Activated naive CD8-positive, alpha-beta T cell treated with anti-CD3 and anti-CD28 coated beads, Interleukin-2, amount 10 ng/mL, durations not matched to agents 7 days and 5 days (primary cell): Measurements from ENCODE around the gene GPR42. TPM values are rescaled to one million over a fixed set of nuclear protein-coding genes. Genes with fewer than 3 reads are reported as not detected.

Source experiments
- ATAC-seq: fragments of 150-1000 bp; cut with Tn5 transposase; one replicate; pipeline ENCODE4 v1.10.0; 2021; ENCODE audit warnings: low read depth, moderate library complexity
- POLR2A ChIA-PET: fragments of 350-600 bp; sonication (Branson Sonifier 250); formaldehyde crosslinking; loops from one replicate; lab custom pipeline; 2021; ENCODE audit warnings: antibody characterized with exemption; lab: Charles Lee
- DNase-seq: peaks from one replicate; pipeline ENCODE4 v3.0.0; 2021
- H3K27ac Mint-ChIP-seq: one replicate; pipeline ENCODE4 v1.8.0; 2022; ENCODE audit warnings: mild to moderate bottlenecking, mixed read lengths
- H3K27me3 Mint-ChIP-seq: one replicate; pipeline ENCODE4 v1.8.0; 2022; ENCODE audit warnings: mild to moderate bottlenecking, moderate library complexity, mixed read lengths
- H3K36me3 Mint-ChIP-seq: one replicate; pipeline ENCODE4 v1.8.0; 2021; ENCODE audit warnings: mild to moderate bottlenecking, mixed read lengths
- H3K4me1 Mint-ChIP-seq: one replicate; pipeline ENCODE4 v1.8.0; 2021; ENCODE audit warnings: mixed read lengths
- H3K4me3 Mint-ChIP-seq: one replicate; pipeline ENCODE4 v1.8.0; 2022; ENCODE audit warnings: mild to moderate bottlenecking, moderate library complexity, mixed read lengths
- H3K9me3 Mint-ChIP-seq: one replicate; pipeline ENCODE4 v1.8.0; 2021; ENCODE audit warnings: mixed read lengths
- total RNA-seq, 2 experiments: library from RNA; stranded (reverse); gene quantifications; one replicate each; pipeline ENCODE4 v1.2.3, GENCODE V29; 2021

Gene GPR42
- total RNA-seq, 2 experiments from 2014 or later, result not detected

DNA sequence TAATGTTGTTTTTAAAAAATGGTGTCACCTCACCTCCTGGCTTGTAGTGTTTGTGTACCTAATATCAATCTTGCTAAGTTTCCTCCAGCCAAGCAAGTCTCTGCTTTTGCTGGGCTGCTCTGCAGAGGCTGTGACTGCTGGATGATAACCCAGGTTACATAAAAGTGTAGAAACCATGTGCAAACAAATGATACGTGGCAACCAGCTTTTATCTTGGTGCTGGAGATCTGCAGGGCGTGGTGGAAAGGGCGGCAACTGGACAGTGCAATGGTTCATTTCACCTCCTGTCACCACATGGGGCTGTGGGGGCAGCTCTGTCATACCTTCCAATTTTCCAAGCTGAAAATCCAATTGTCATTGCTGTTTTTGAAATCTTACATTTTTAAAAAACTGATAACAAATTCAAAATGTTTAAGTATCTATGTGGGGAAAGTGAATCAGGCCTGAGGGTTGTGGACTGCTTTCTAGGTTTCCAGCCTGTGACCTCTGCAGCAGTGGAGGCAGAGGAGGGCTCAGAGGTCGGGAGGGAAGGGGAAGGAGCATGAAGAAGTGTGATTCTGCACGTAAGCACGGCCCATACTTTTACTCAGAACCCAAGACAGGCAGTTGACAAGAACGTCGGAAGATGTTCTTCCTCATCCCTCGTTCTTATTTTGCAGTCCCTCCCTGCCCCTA is 9.7 kb downstream of the GPR42 start:
- ATAC-seq, result no peak
- H3K9me3 Mint-ChIP-seq, result peaks cover 3% of the 10 kb centered on the region
- H3K4me1 Mint-ChIP-seq, result no peaks in the 10 kb centered on the region
- H3K4me3 Mint-ChIP-seq, result no peak overlapping the region
- no peak for DNase-seq
- POLR2A ChIA-PET, result no interaction called here
- H3K27me3 Mint-ChIP-seq, result peaks cover 31% of the 10 kb centered on the region
- H3K36me3 Mint-ChIP-seq, result peaks cover 2% of the 10 kb centered on the region
- H3K27ac Mint-ChIP-seq, result no peak overlapping the region

DNA sequence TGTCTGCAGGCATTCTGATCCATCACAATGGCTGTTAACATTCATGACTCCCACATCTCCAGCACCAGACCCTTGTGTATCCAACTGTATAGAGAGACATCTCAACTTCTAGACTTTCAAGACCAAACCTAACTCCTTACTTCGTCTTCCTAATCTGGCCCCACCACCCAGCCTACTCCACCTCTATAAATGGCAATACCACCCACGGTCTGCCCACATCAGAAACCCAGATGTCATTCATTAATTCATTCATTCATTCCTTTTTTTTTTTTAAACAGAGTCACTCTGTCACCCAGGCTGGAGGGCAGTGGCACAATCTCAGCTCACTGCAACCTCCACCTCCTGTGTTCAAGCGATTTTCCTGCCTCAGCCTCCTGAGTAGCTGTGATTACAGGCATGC is 10.4 kb downstream of the GPR42 start:
- ATAC-seq, result no peak
- peaks cover 4% of the 10 kb centered on the region for H3K9me3 Mint-ChIP-seq
- H3K4me3 Mint-ChIP-seq, result no peak overlapping the region
- no peak for DNase-seq
- POLR2A ChIA-PET, result no interaction called here
- H3K27ac Mint-ChIP-seq, result no peak overlapping the region
- peaks cover 31% of the 10 kb centered on the region for H3K27me3 Mint-ChIP-seq
- H3K4me1 Mint-ChIP-seq, result no peaks in the 10 kb centered on the region
- peaks cover 2% of the 10 kb centered on the region for H3K36me3 Mint-ChIP-seq

- Mint-ChIP-seq H3K9me3 (peaks cover 6% of the 10 kb centered on the region), H3K27ac (no peak overlapping the region), H3K27me3 (peaks cover 31% of the 10 kb centered on the region), H3K4me3 (no peak overlapping the region), H3K4me1 (no peaks in the 10 kb centered on the region), H3K36me3 (peaks cover 4% of the 10 kb centered on the region)
- no peak for DNase-seq
- POLR2A ChIA-PET, result no interaction called here
- ATAC-seq, result no peak
Observed at GRCh38 chr19:35381926-35382325, 11.1 kb downstream of the GPR42 start.

DNA sequence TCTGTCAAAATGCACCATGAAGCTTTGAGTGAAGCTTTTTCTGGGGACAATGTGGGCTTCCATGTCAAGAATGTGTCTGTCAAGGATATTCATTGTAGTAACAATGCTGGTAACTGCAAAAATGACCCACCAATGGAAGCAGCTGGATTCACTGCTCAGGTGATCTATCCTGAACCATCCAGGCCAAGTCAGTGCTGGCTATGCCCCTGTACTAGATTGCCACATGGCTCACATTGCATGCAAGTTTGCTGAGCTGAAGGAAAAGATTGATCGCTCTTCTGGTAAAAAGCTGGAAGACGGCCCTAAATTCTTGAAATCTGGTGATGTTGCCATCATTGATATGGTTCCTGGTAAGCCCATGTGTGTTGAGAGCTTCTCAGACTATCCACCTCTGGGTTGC is 12.7 kb downstream of the GPR42 start:
- Mint-ChIP-seq H3K4me3 (no peak overlapping the region), H3K27me3 (peaks cover 27% of the 10 kb centered on the region), H3K9me3 (peaks cover 6% of the 10 kb centered on the region), H3K36me3 (peaks cover 4% of the 10 kb centered on the region), H3K4me1 (no peaks in the 10 kb centered on the region), H3K27ac (no peak overlapping the region)
- DNase-seq (no peak), ATAC-seq (no peak)
- POLR2A ChIA-PET, result no interaction called here

GRCh38 chr19:35388277-35389054 is 17.6 kb downstream of the GPR42 start:
- Mint-ChIP-seq H3K4me1 (no peaks in the 10 kb centered on the region), H3K4me3 (no peak overlapping the region), H3K27ac (peak overlapping the region; percentile 15), H3K36me3 (peaks cover 5% of the 10 kb centered on the region), H3K27me3 (peaks cover 9% of the 10 kb centered on the region), H3K9me3 (peaks cover 4% of the 10 kb centered on the region)
- POLR2A ChIA-PET, result no interaction called here
- no peak for ATAC-seq
- no peak for DNase-seq

GRCh38 chr19:35389192-35389861 is 18.5 kb downstream of the GPR42 start:
- H3K36me3 Mint-ChIP-seq, result peaks cover 5% of the 10 kb centered on the region
- no peak overlapping the region for H3K27ac Mint-ChIP-seq
- DNase-seq, result no peak
- H3K27me3 Mint-ChIP-seq, result peaks cover 5% of the 10 kb centered on the region
- ATAC-seq, result no peak
- H3K4me1 Mint-ChIP-seq, result no peaks in the 10 kb centered on the region
- peaks cover 4% of the 10 kb centered on the region for H3K9me3 Mint-ChIP-seq
- POLR2A ChIA-PET, result no interaction called here
- no peak overlapping the region for H3K4me3 Mint-ChIP-seq

GRCh38 chr19:35392742-35393715 is 22.2 kb downstream of the GPR42 start:
- Mint-ChIP-seq H3K27ac (no peak overlapping the region), H3K4me3 (no peak overlapping the region), H3K27me3 (peaks cover 5% of the 10 kb centered on the region), H3K9me3 (no peaks in the 10 kb centered on the region), H3K4me1 (no peaks in the 10 kb centered on the region), H3K36me3 (peaks cover 1% of the 10 kb centered on the region)
- DNase-seq, result no peak
- ATAC-seq, result no peak
- POLR2A ChIA-PET, result no interaction called here

- no peak for ATAC-seq
- DNase-seq, result no peak
- H3K4me1 Mint-ChIP-seq, result no peaks in the 10 kb centered on the region
- H3K27ac Mint-ChIP-seq, result no peak overlapping the region
- peaks cover 5% of the 10 kb centered on the region for H3K27me3 Mint-ChIP-seq
- POLR2A ChIA-PET, result no interaction called here
- H3K4me3 Mint-ChIP-seq, result no peak overlapping the region
- H3K9me3 Mint-ChIP-seq, result no peaks in the 10 kb centered on the region
- no peaks in the 10 kb centered on the region for H3K36me3 Mint-ChIP-seq
Observed at GRCh38 chr19:35395382-35396199, 24.7 kb downstream of the GPR42 start.

DNA sequence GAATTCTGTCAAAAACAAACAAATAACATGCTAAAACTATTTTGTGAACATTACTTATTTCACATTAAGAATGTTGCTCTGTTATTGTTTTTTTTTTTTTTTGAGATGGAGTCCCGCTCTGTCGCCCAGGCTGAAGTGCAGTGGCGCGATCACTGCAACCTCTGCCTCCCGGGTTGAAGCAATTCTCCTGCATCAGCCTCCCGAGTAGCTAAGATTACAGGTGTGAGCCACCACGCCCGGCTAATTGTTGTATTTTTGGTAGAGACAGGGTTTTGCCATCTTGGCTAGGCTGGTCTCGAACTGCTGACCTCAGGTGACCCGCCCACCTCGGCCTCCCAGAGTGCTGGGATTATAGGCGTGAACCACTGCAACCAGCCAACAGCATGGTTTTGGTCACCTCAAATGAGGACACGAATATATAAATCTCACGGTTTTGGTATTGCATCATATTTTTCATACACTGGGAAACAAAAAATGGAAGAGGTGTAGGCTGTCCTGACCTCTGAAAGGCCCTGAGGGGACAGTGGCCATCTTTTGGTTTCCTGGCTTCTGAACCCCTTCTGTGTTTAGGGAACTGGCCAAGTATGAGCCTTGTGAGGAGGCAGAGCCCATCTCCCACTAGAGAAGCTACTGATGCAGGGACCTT is 25.5 kb downstream of the GPR42 start:
- Mint-ChIP-seq H3K27me3 (peaks cover 5% of the 10 kb centered on the region), H3K9me3 (no peaks in the 10 kb centered on the region)
- no peak for DNase-seq

GRCh38 chr19:35397064-35397463 is 26.2 kb downstream of the GPR42 start:
- no peaks in the 10 kb centered on the region for H3K4me1 Mint-ChIP-seq
- no peak overlapping the region for H3K27ac Mint-ChIP-seq
- H3K27me3 Mint-ChIP-seq, result peaks cover 5% of the 10 kb centered on the region
- H3K4me3 Mint-ChIP-seq, result no peak overlapping the region
- DNase-seq, result no peak
- POLR2A ChIA-PET, result no interaction called here
- no peak for ATAC-seq
- no peaks in the 10 kb centered on the region for H3K9me3 Mint-ChIP-seq
- no peaks in the 10 kb centered on the region for H3K36me3 Mint-ChIP-seq

More for the DNA sequence above, 25.5 kb downstream of the GPR42 start:
- no peaks in the 10 kb centered on the region for H3K4me1 Mint-ChIP-seq
- H3K4me3 Mint-ChIP-seq, result no peak overlapping the region
- no peak for ATAC-seq
- H3K27ac Mint-ChIP-seq, result no peak overlapping the region
- no peaks in the 10 kb centered on the region for H3K36me3 Mint-ChIP-seq
- POLR2A ChIA-PET, result no interaction called here

DNA sequence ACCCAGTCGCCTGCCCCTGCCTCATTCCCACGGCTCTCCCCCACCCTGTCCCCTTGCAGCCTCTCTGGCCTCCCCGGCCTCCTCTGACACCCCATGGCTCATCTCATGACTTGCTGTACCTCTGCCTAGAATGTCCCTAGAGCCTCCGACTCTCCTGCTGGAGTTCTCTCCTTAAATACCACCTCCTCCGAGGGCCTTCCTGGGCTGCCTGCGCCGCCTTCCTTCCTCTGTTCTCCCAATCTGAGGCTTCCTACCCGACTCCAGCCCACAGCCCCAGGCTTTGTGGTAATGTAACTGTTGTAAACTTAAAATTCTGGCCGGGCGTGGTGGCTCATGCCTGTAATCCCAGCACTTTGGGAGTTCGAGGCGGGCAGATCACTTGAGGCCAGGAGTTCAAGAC is 27.7 kb downstream of the GPR42 start:
- no peaks in the 10 kb centered on the region for H3K4me1 Mint-ChIP-seq
- H3K36me3 Mint-ChIP-seq, result no peaks in the 10 kb centered on the region
- POLR2A ChIA-PET, result no interaction called here
- no peaks in the 10 kb centered on the region for H3K9me3 Mint-ChIP-seq
- no peak overlapping the region for H3K27ac Mint-ChIP-seq
- ATAC-seq, result no peak
- H3K27me3 Mint-ChIP-seq, result peaks cover 5% of the 10 kb centered on the region
- no peak for DNase-seq
- H3K4me3 Mint-ChIP-seq, result no peak overlapping the region

DNA sequence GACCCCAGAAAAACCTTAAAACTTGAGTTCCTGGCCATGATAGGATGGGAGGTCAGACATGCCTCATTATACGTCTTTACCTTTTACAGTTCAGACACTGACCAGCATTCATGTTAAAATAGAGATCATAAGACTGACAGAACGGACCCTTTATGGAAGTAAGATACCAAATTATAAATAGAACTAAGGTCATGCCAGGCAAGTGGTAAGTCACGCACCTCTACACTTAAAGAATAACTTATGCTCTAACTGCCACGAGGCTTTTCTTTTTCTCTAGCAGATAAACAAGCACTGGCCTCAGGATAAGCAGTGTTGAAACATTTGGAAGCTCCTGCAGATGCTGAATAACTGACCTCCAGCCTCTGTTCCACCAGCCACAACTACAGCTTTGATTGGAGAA is 28.4 kb downstream of the GPR42 start:
- ATAC-seq (no peak), DNase-seq (no peak)
- Mint-ChIP-seq H3K27ac (no peak overlapping the region), H3K4me3 (no peak overlapping the region), H3K36me3 (no peaks in the 10 kb centered on the region), H3K9me3 (no peaks in the 10 kb centered on the region), H3K4me1 (no peaks in the 10 kb centered on the region), H3K27me3 (peaks cover 5% of the 10 kb centered on the region)
- POLR2A ChIA-PET, result no interaction called here
